GM10266 (cell line): ENCODE measurements around the gene ALDH1L1.

Experiments used
- DNase-seq: peaks from one replicate; pipeline ENCODE4 v3.0.0; 2012; ENCODE audit errors: extremely low spot score
- TF ChIP-seq, protein P1 (sequence below): IDR thresholded peaks from 2 replicates; pipeline ENCODE4 v1.5.1; 2012; ENCODE audit warnings: mild to moderate bottlenecking, low read depth; ENCODE audit not compliant: control insufficient read depth, insufficient read depth; ENCODE audit errors: missing control alignments

ALDH1L1 gene

GRCh38 chr3:126056681-126057500, 123.5 kb downstream of the ALDH1L1 start:
- no peak for DNase-seq
- TF ChIP-seq, protein P1, sequence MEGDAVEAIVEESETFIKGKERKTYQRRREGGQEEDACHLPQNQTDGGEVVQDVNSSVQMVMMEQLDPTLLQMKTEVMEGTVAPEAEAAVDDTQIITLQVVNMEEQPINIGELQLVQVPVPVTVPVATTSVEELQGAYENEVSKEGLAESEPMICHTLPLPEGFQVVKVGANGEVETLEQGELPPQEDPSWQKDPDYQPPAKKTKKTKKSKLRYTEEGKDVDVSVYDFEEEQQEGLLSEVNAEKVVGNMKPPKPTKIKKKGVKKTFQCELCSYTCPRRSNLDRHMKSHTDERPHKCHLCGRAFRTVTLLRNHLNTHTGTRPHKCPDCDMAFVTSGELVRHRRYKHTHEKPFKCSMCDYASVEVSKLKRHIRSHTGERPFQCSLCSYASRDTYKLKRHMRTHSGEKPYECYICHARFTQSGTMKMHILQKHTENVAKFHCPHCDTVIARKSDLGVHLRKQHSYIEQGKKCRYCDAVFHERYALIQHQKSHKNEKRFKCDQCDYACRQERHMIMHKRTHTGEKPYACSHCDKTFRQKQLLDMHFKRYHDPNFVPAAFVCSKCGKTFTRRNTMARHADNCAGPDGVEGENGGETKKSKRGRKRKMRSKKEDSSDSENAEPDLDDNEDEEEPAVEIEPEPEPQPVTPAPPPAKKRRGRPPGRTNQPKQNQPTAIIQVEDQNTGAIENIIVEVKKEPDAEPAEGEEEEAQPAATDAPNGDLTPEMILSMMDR = no peak

DNA sequence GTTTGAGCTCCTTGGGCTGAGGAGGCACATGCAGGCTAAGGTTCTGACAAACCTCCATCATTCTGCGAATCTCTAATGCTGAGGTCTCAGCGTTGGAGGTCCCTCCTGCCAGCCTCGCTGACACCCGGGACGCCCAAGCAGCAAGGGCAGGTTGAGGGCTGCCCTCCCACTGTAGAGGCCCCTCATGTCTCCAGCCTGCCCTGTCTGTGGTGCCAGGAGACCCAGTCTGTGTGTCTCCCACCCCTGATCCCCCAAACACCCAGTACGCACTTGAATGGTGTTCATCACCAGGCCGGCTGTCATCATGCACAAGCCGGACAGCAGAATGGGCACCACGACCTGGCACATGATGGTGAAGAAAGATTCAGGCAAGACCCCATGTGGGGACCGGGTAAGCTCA, 124.3 kb downstream of the ALDH1L1 start:
- TF ChIP-seq, protein P1 = no peak

GRCh38 chr3:126054870-126055269, 125.5 kb downstream of the ALDH1L1 start:
- TF ChIP-seq, protein P1 = no peak
- DNase-seq = no peak

More for the DNA sequence above, 124.3 kb downstream of the ALDH1L1 start:
- no peak for DNase-seq

DNA sequence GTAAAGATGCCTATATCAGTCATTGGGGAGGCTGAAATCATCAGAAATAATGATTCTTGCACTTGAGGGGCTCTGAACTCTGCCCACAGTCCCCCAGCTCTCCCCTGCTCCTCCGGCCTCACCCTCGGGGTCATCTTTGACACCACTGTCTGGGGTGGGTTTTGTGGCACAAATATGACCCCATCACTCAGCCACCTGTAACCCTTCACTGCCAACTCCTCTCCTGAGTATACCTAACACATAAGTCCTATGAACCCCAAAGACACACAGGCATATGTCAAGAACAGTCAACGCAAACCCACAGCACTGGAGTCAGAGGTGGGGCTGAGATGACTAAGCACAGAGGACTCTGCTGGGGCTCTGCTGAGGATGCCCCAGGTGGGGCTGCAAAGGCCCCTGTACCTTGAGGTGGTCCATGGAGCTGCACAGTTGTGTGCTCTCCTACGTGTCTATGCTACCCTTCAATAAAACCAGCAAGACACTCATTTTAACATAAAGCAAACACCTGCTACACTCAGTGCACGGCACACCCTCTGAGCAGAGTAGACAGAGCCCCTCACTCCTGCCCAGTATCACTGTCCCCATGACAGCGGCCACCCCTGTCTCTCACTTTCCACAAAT, 126.3 kb downstream of the ALDH1L1 start:
- no peak for DNase-seq
- TF ChIP-seq, protein P1 = no peak
